Fibroblast of upper back skin (primary cell): ENCODE measurements around the gene ATP2C2.
A peak's percentile ranks its signal among the peaks of the same experiment; 100 is the strongest.
"Not testable (repeated sequence)": the region's sequence is repeated elsewhere in the genome, so short reads cannot be mapped to it uniquely, and the experiment has no call there.

Experiments
- DNase-seq: peaks from one replicate; pipeline ENCODE4 v3.0.0-alpha.2; 2013

Gene ATP2C2

GRCh38 chr16:84398701-84399100 lies 30.4 kb downstream of the ATP2C2 start:
- no peak for DNase-seq

- DNase-seq, result not testable (repeated sequence)
Observed at GRCh38 chr16:84399912-84400311, 31.6 kb downstream of the ATP2C2 start.

- DNase-seq, result not testable (repeated sequence)
Observed at GRCh38 chr16:84403435-84403834, 35.1 kb downstream of the ATP2C2 start.

GRCh38 chr16:84404324-84404723 lies 36.0 kb downstream of the ATP2C2 start:
- no peak for DNase-seq

- DNase-seq, result no peak
Observed at GRCh38 chr16:84404936-84405639, 36.8 kb downstream of the ATP2C2 start.

- no peak for DNase-seq
Observed at GRCh38 chr16:84406006-84406963, 37.9 kb downstream of the ATP2C2 start.

DNA sequence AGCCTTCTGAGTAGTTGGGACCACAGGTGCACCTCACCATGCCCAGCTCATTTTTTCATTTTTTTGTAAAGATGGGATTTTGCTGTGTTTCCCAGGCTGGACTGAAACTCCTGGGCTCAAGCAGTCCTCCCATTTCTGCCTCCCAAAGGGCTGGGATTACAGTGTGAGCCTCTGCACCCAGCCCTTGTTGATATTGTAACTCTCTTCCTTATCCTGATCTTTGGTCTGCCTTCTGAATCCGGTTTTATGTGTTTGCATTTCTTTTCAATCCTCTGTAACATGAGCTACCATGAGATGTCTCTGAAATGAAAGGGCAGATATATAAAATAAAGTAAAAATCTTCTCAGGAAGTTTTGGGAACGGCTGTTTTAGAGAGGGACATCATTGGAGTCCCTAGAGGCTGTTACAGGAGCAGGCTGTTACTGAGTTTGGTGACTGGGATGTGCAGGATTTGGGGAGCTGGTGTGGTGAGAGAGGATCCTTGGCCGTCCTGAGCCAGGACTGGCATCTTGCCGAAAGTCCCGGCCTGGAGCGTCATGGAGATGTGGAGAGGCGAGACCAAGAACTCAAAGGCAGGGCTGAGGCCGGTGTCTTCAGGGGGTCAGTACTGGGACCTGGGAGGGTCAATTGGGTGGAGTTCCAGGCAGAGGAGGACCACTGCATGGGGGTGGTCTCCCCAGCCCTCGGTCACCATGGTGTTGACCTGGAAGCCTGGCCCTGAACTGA lies 39.4 kb downstream of the ATP2C2 start:
- DNase-seq, result no peak

GRCh38 chr16:84408314-84408690 lies 40.0 kb downstream of the ATP2C2 start:
- no peak for DNase-seq

- DNase-seq, result no peak
Observed at GRCh38 chr16:84408856-84409255, 40.5 kb downstream of the ATP2C2 start.

- DNase-seq, result no peak
Observed at GRCh38 chr16:84410361-84411138, 42.2 kb downstream of the ATP2C2 start.

DNA sequence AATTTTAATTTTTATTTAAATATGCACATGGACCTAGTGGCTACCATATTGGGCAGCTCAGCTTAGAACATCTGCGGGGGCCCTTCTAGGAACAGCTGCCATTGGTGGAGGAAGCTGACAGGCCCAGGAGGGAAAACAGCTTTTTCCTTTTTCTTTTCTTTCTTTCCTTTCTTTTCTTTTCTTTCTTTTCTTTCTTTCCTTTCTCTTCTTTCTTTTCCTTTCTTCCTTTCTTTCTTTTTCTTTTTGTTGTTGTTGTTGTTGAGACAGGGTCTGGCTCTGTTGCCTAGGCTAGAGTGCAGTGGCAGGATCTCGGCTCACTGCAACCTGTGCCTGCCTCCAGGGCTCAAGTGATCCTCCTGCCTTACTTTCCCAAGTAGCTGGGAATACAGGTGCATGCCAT lies 43.4 kb downstream of the ATP2C2 start:
- no peak for DNase-seq

DNA sequence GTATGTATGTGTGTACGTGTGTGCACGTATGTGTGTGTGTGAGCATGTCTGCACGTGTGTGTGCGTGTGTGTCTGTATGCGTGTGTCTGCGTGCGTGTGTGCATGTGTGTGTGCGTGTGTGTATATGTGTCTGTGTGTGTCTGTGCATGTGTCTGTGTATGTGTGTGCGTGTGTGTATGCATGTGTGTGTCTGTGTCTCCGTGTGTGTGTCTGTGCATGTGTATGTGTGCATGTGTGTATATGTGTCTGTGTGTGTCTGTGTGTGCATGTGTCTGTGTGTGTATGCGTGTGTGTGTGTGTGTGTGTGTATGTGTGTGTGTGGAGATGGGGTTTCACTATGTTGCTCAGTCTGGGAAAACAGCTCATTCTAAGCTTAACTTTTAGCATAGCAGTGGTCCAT lies 43.9 kb downstream of the ATP2C2 start:
- DNase-seq, result no peak

GRCh38 chr16:84413244-84414004 lies 45.1 kb downstream of the ATP2C2 start:
- DNase-seq, result peak; percentile 6

DNA sequence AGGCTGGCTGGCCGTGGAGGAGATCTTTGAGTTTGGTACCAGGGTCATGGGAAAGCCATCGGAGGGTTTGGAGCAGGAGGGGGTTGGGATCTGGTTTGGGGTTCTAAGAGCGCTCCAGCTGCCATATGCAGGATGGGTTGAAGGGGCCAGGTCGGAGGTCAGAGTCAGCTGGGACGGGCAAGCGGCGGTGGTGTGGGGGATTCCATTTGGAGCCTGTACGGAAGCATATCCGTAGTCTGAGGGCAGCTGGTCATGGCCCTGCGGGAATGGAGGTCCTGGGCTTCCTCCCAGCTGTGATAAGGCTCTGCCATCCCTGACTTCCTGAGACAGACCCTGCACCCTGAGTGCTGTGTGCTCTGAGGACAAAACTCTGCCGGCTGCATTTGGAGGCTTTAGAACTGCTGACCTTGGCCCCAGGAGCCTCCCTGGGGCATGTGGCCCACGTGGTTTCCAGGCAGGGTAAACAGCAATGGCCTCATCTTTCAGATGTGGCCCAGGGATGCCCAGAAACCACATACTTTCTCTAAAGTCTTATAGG lies 46.5 kb downstream of the ATP2C2 start:
- DNase-seq, result no peak

DNA sequence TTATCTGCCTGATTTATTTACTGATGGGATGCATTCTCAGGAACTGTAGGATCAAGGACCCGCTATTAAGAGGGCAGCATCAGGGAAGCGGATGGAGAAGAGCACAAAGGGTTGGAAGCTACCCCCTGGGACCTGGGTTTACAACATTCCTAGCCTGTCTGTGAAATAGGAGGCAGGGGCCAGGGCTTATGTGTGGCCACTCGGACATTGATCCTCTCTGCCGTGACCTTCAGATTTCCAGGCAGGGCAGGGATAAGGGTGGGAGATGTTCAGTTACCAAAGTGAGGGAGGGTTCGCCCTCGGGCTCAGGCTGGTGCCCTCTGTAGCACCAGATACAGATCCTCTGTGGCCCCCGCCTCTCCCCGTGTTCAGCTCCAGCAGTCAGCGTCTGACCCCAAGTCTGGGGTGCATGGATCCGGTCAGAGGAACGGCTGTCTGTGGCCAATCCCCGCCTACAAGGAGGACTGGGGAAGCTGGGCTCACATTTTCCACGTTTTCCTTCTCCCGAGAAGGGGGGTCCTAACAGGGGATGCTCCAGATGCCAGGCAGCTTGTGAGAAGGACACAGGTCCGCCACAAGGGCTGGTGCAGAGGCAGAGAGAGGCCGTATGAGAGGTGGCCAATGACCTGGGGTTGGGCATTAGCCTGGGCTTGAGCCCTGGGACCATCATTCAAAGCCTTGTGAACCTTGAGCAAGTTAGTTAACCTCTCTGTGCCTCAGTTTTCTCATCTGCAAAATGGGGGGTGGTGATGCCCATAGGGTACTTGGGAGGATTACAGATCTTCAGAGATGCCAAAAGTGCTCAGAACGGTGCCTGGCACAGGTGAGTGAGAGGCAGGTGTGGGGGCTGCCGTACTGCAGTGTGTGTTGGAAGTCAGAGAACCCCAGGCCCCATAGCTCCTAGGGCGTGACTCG lies 48.3 kb downstream of the ATP2C2 start:
- no peak for DNase-seq

GRCh38 chr16:84418056-84418849 lies 49.9 kb downstream of the ATP2C2 start:
- DNase-seq, result no peak

GRCh38 chr16:84419730-84420129 lies 51.4 kb downstream of the ATP2C2 start:
- DNase-seq, result no peak

GRCh38 chr16:84420556-84420955 lies 52.2 kb downstream of the ATP2C2 start:
- not testable (repeated sequence) for DNase-seq
